WTC11 (cell line): Measurements from ENCODE around the gene TEX14. TPM values are rescaled to one million over a fixed set of nuclear protein-coding genes. Genes with fewer than 3 reads are reported as not detected.

ENCODE experiments used
- ATAC-seq: fragments of 200-7000 bp; cut with Tn5 transposase; 2 replicates; pipeline ENCODE4 v1.10.0; 2021; ENCODE audit warnings: mild to moderate bottlenecking, moderate library complexity
- CTCF ChIA-PET: fragments of 300-600 bp; sonication (Branson Sonifier 250); formaldehyde crosslinking; loops from one replicate; lab custom pipeline; 2021; ENCODE audit warnings: antibody characterized with exemption; lab: Charles Lee
- POLR2A ChIA-PET: fragments of 350-600 bp; sonication (Branson Sonifier 250); formaldehyde crosslinking; loops from one replicate; lab custom pipeline; 2021; ENCODE audit warnings: antibody characterized with exemption; lab: Charles Lee
- DNase-seq: peaks from one replicate; pipeline ENCODE4 v3.0.0; 2021; ENCODE audit warnings: low spot score
- H3K27ac Mint-ChIP-seq: 2 replicates; pipeline ENCODE4 v1.8.0; 2021; ENCODE audit warnings: mixed read lengths
- H3K27me3 Mint-ChIP-seq: 2 replicates; pipeline ENCODE4 v1.8.0; 2021; ENCODE audit warnings: low read depth, mild to moderate bottlenecking, moderate library complexity, mixed read lengths
- H3K36me3 Mint-ChIP-seq: 2 replicates; pipeline ENCODE4 v1.8.0; 2021; ENCODE audit warnings: mixed read lengths
- H3K4me1 Mint-ChIP-seq: 2 replicates; pipeline ENCODE4 v1.8.0; 2022; ENCODE audit warnings: mixed read lengths
- H3K4me3 Mint-ChIP-seq: 2 replicates; pipeline ENCODE4 v1.8.0; 2021; ENCODE audit warnings: mild to moderate bottlenecking, moderate library complexity, mixed read lengths
- H3K9me3 Mint-ChIP-seq: 2 replicates; pipeline ENCODE4 v1.8.0; 2021; ENCODE audit warnings: mixed read lengths
- ARID4B ChIP-seq: sonication (generic); formaldehyde crosslinking; IDR thresholded peaks from 2 replicates; pipeline ENCODE4 v1.8.0; 2023; ENCODE audit warnings: missing genetic modification reagents, mild to moderate bottlenecking, borderline replicate concordance
- ATF1 ChIP-seq: sonication (generic); formaldehyde crosslinking; IDR thresholded peaks from 2 replicates; pipeline ENCODE4 v1.8.1; 2023; ENCODE audit warnings: mild to moderate bottlenecking, moderate library complexity, missing genetic modification reagents
- ELF4 ChIP-seq: sonication (generic); formaldehyde crosslinking; IDR thresholded peaks from 2 replicates; pipeline ENCODE4 v1.8.1; 2022; ENCODE audit warnings: low read depth, mild to moderate bottlenecking, moderate library complexity, missing genetic modification reagents
- ESRRA ChIP-seq: sonication (generic); formaldehyde crosslinking; IDR thresholded peaks from 2 replicates; pipeline ENCODE4 v1.8.1; 2022; ENCODE audit warnings: mild to moderate bottlenecking, missing genetic modification reagents, borderline replicate concordance
- FOXP1 ChIP-seq: sonication (generic); formaldehyde crosslinking; IDR thresholded peaks from 2 replicates; pipeline ENCODE4 v1.8.0; 2022; ENCODE audit warnings: missing genetic modification reagents, mild to moderate bottlenecking, moderate library complexity, borderline replicate concordance
- JAZF1 ChIP-seq: fragments of 250-450 bp; sonication (Bioruptor Pico); IDR thresholded peaks from 2 replicates; pipeline ENCODE4 v1.9.0; 2021; ENCODE audit warnings: moderate library complexity, mild to moderate bottlenecking, inconsistent platforms
- NFE2L1 ChIP-seq: sonication (generic); formaldehyde crosslinking; IDR thresholded peaks from 2 replicates; pipeline ENCODE4 v1.8.1; 2023; ENCODE audit warnings: missing genetic modification reagents
- TEAD1 ChIP-seq: sonication (generic); formaldehyde crosslinking; IDR thresholded peaks from 2 replicates; pipeline ENCODE4 v1.8.0; 2022; ENCODE audit warnings: mild to moderate bottlenecking, missing genetic modification reagents
- TP53 ChIP-seq: sonication (generic); formaldehyde crosslinking; IDR thresholded peaks from 2 replicates; pipeline ENCODE4 v1.8.1; 2023; ENCODE audit warnings: mild to moderate bottlenecking, missing genetic modification reagents
- ZBTB21 ChIP-seq: sonication (generic); formaldehyde crosslinking; IDR thresholded peaks from 2 replicates; pipeline ENCODE4 v1.8.1; 2023; ENCODE audit warnings: mild to moderate bottlenecking, missing genetic modification reagents, borderline replicate concordance
- total RNA-seq: library from RNA; stranded (reverse); gene quantifications from 3 replicates; pipeline ENCODE4 v1.2.3, GENCODE V29; 2021
- TF ChIP-seq, protein P1 (sequence below): sonication (generic); formaldehyde crosslinking; conservative IDR thresholded peaks from 2 replicates; pipeline ENCODE4 v1.8.1; 2022; ENCODE audit warnings: mild to moderate bottlenecking, missing genetic modification reagents
- TF ChIP-seq, protein P2 (sequence below): sonication (generic); formaldehyde crosslinking; IDR thresholded peaks from 2 replicates; pipeline ENCODE4 v1.8.0; 2022; ENCODE audit warnings: mild to moderate bottlenecking, missing genetic modification reagents
- TF ChIP-seq, protein P3 (sequence below): sonication (generic); formaldehyde crosslinking; IDR thresholded peaks from 2 replicates; pipeline ENCODE4 v1.8.1; 2022; ENCODE audit warnings: mild to moderate bottlenecking, missing genetic modification reagents, moderate library complexity, borderline replicate concordance
- TF ChIP-seq, protein P4 (sequence below): sonication (generic); formaldehyde crosslinking; IDR thresholded peaks from 2 replicates; pipeline ENCODE4 v1.8.0; 2022; ENCODE audit warnings: mild to moderate bottlenecking, missing genetic modification reagents
- TF ChIP-seq, protein P5 (sequence below): sonication (generic); formaldehyde crosslinking; IDR thresholded peaks from 2 replicates; pipeline ENCODE4 v1.8.0; 2022; ENCODE audit warnings: mild to moderate bottlenecking, missing genetic modification reagents
- TF ChIP-seq, protein P6 (sequence below): fragments of 250-450 bp; sonication (Bioruptor Pico); IDR thresholded peaks from 2 replicates; pipeline ENCODE4 v1.9.0; 2021; ENCODE audit warnings: moderate library complexity, mild to moderate bottlenecking, inconsistent platforms, borderline replicate concordance

TEX14 gene
- total RNA-seq, 1 experiment from 2014 or later = 1.4 TPM

DNA sequence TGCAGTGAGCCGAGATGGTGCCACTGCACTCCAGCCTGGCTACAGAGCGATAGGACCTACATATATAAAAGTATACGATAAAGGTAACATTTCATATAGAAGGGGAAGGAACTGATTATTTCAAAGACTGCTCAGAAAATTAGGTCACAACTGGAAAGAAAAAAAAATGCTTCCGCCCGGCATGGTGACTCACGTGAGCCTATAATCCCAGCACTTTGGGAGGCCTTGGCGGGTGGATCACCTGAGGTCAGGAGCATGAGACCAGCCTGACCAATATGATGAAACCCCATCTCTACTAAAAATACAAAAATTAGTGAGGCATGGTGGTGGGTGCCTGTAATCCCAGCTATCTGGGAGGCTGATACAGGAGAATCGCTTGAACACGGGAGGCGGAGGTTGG, 7.8 kb downstream of the TEX14 start:
- no peak for TF ChIP-seq ESRRA (CRISPR knock-in tag)
- TF ChIP-seq, protein P1, sequence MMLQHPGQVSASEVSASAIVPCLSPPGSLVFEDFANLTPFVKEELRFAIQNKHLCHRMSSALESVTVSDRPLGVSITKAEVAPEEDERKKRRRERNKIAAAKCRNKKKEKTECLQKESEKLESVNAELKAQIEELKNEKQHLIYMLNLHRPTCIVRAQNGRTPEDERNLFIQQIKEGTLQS (CRISPR knock-in tag) = no peak
- TF ChIP-seq, protein P2, sequence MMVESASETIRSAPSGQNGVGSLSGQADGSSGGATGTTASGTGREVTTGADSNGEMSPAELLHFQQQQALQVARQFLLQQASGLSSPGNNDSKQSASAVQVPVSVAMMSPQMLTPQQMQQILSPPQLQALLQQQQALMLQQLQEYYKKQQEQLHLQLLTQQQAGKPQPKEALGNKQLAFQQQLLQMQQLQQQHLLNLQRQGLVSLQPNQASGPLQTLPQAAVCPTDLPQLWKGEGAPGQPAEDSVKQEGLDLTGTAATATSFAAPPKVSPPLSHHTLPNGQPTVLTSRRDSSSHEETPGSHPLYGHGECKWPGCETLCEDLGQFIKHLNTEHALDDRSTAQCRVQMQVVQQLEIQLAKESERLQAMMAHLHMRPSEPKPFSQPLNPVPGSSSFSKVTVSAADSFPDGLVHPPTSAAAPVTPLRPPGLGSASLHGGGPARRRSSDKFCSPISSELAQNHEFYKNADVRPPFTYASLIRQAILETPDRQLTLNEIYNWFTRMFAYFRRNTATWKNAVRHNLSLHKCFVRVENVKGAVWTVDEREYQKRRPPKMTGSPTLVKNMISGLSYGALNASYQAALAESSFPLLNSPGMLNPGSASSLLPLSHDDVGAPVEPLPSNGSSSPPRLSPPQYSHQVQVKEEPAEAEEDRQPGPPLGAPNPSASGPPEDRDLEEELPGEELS (CRISPR knock-in tag) = no peak
- Mint-ChIP-seq H3K4me3 (no peak overlapping the region), H3K4me1 (0 out of 2 replicates have a peak, but pooled peaks cover 4% of the 10 kb centered on the region), H3K36me3 (no peaks in the 10 kb centered on the region), H3K27me3 (no peaks in the 10 kb centered on the region; the same call in 1 of the 2 replicates), H3K27ac (no peak overlapping the region), H3K9me3 (no peaks in the 10 kb centered on the region)
- ChIA-PET CTCF (interaction anchor here (0.7 kb wide), 1 partner anchor 165 kb away, joined by 3 read pairs; no protein-coding TSS in a partner anchor), POLR2A (no interaction called here)
- DNase-seq (no peak), ATAC-seq (no peak)

- ATAC-seq (no peak), DNase-seq (no peak)
- H3K4me1 Mint-ChIP-seq = 0 out of 2 replicates have a peak, but pooled peaks cover 4% of the 10 kb centered on the region
- H3K4me3 Mint-ChIP-seq = no peak overlapping the region
- POLR2A ChIA-PET = no interaction called here
- CTCF ChIA-PET = no interaction called here
- no peak for TF ChIP-seq JAZF1
- TF ChIP-seq TEAD1 = no peak
- TF ChIP-seq TP53 (CRISPR knock-in tag) = no peak
- no peak for TF ChIP-seq NFE2L1 (CRISPR knock-in tag)
- TF ChIP-seq, protein P3, sequence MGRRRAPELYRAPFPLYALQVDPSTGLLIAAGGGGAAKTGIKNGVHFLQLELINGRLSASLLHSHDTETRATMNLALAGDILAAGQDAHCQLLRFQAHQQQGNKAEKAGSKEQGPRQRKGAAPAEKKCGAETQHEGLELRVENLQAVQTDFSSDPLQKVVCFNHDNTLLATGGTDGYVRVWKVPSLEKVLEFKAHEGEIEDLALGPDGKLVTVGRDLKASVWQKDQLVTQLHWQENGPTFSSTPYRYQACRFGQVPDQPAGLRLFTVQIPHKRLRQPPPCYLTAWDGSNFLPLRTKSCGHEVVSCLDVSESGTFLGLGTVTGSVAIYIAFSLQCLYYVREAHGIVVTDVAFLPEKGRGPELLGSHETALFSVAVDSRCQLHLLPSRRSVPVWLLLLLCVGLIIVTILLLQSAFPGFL (CRISPR knock-in tag) = no peak
- TF ChIP-seq, protein P4, sequence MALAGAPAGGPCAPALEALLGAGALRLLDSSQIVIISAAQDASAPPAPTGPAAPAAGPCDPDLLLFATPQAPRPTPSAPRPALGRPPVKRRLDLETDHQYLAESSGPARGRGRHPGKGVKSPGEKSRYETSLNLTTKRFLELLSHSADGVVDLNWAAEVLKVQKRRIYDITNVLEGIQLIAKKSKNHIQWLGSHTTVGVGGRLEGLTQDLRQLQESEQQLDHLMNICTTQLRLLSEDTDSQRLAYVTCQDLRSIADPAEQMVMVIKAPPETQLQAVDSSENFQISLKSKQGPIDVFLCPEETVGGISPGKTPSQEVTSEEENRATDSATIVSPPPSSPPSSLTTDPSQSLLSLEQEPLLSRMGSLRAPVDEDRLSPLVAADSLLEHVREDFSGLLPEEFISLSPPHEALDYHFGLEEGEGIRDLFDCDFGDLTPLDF (CRISPR knock-in tag) = no peak
- TF ChIP-seq, protein P5, sequence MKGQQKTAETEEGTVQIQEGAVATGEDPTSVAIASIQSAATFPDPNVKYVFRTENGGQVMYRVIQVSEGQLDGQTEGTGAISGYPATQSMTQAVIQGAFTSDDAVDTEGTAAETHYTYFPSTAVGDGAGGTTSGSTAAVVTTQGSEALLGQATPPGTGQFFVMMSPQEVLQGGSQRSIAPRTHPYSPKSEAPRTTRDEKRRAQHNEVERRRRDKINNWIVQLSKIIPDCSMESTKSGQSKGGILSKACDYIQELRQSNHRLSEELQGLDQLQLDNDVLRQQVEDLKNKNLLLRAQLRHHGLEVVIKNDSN (CRISPR knock-in tag) = no peak
- no peak for TF ChIP-seq ARID4B (CRISPR knock-in tag)
- TF ChIP-seq ATF1 (CRISPR knock-in tag) = no peak
- TF ChIP-seq, protein P6, sequence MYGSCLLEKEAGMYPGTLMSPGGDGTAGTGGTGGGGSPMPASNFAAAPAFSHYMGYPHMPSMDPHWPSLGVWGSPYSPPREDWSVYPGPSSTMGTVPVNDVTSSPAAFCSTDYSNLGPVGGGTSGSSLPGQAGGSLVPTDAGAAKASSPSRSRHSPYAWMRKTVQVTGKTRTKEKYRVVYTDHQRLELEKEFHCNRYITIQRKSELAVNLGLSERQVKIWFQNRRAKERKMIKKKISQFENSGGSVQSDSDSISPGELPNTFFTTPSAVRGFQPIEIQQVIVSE (CRISPR knock-in tag) = no peak
- no peak for TF ChIP-seq FOXP1 (CRISPR knock-in tag)
- no peak for TF ChIP-seq ZBTB21 (CRISPR knock-in tag)
- TF ChIP-seq ELF4 = no peak
- H3K27me3 Mint-ChIP-seq = no peaks in the 10 kb centered on the region; the same call in 1 of the 2 replicates
- no peak overlapping the region for H3K27ac Mint-ChIP-seq
- H3K9me3 Mint-ChIP-seq = no peaks in the 10 kb centered on the region
- H3K36me3 Mint-ChIP-seq = no peaks in the 10 kb centered on the region
Measured at GRCh38 chr17:58680038-58680369, 11.8 kb downstream of the TEX14 start.
